G401.6 (cell line): ENCODE results near the gene MVB12B.
"Not testable (repeated sequence)": the region's sequence is repeated elsewhere in the genome, so short reads cannot be mapped to it uniquely, and the experiment has no call there.

Source experiments
- FAIRE-seq: peaks from 2 replicates; lab custom pipeline; 2012; peaks lifted over from hg19 to GRCh38; lab: Jason Lieb, UNC

MVB12B gene

GRCh38 chr9:126540398-126540797 lies 213.8 kb downstream of the MVB12B start:
- not testable (repeated sequence) for FAIRE-seq

GRCh38 chr9:126543490-126543889 lies 216.9 kb downstream of the MVB12B start:
- no peak for FAIRE-seq

GRCh38 chr9:126545106-126545505 lies 218.5 kb downstream of the MVB12B start:
- no peak for FAIRE-seq

- no peak for FAIRE-seq
These were observed 219.4 kb downstream of the MVB12B start for GRCh38 chr9:126546036-126546435.

- no peak for FAIRE-seq
These were observed 221.7 kb downstream of the MVB12B start for GRCh38 chr9:126548312-126548711.

GRCh38 chr9:126549246-126550006 lies 222.8 kb downstream of the MVB12B start:
- FAIRE-seq, result no peak

GRCh38 chr9:126550891-126551351 lies 224.3 kb downstream of the MVB12B start:
- FAIRE-seq, result peak; percentile 40

- no peak for FAIRE-seq
These were observed 225.2 kb downstream of the MVB12B start for GRCh38 chr9:126551812-126552211.

GRCh38 chr9:126554292-126554691 lies 227.7 kb downstream of the MVB12B start:
- FAIRE-seq, result no peak

- FAIRE-seq, result peak; percentile 57
These were observed 228.8 kb downstream of the MVB12B start for GRCh38 chr9:126555421-126555820.
